Activated T-cell treated with anti-CD3 and anti-CD28 coated beads for 24 hours (primary cell): Measurements from ENCODE around the gene TPO.

ENCODE experiments used
- DNase-seq: peaks from one replicate; pipeline ENCODE4 v3.0.0-alpha.2; 2020; ENCODE audit warnings: low read depth

Gene TPO

DNA sequence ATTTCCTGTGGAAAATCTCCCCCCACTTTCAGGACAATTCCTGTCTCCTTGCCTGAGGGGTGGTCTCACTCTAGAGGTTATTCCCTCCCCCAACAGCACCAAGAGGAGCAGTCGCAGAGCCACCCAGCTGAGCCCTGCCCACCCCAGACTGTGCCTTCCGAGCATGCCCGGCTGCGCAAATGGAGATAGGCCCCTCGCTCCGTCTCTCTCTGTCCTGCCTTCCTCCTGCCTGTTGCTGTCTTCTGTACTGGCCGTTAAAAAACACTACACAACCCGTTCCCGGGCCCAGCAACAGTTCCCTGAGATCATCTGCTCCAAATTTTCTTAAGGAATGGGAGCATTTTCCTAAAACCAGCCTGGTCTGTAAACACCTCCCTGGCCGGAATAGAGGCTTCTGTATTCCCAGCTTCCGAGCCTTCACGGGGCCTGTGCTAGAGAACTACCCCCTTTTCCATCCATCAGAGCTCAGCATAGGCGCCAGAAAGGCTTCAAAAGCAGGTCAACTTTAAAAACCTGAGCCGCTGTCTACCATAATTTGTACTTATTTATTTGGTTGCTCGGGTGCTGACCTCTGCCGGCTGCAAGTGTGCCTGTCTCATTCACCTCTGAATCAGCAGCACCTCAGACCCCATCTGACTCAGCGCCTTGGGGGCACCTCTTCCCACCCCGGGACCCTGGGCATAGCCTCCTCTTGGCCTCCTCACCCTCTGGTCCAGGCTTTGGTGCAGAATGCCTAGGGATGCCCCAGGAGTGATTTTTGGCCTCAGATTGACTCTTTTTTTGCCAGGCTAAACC is 171.6 kb downstream of the TPO start:
- no peak for DNase-seq

DNA sequence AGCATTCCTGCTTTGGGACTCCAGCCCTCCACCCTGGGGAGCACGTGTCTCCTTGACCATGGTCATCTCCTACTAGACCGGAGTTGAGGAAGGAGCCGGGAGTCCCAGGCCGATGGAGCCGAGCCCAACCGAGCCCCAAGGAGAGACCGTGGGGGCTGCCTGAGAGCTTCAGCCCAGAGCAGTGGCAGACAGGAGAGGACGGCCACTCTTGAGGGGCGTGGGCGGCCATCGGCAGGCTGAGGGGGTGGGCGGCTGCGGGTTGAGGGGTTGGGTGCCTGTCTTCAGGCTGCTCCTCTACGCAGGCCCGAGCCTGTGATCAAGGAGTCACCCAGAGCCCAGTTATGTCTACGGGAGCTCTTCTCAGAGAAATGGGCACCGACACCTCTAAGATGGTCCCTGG is 172.4 kb downstream of the TPO start:
- no peak for DNase-seq

DNA sequence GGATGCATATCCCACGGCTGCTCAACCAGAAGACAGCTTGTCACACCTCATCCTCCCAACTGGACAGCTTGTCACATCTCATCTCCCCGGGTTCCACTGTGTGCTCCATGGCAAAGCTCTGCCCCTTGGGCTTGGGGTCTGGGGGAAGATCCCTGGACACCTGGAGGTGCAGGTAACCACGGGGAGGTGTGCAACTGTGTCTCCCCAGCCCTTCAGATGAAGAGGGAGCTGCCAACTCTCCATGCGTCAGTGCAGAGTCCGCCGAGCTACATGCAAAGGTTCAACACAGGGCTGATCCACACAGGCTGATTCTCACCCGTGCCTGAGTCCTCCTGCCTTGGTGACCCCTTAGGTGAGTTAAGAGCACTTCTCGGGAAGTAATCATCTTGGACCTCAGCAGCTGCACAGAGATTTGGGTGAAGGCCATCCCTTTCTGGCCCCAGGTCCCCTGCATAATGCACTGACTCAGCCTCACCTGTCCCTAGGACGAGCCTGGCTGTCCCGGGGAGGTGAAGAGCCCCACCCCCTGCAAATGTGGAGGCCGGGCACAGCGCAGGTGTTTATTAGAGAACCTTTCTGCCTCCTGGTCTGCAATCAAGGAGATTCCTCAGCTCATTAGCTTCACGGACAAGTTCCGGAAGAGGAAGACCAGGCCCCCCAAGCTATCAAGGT is 173.1 kb downstream of the TPO start:
- no peak for DNase-seq

DNA sequence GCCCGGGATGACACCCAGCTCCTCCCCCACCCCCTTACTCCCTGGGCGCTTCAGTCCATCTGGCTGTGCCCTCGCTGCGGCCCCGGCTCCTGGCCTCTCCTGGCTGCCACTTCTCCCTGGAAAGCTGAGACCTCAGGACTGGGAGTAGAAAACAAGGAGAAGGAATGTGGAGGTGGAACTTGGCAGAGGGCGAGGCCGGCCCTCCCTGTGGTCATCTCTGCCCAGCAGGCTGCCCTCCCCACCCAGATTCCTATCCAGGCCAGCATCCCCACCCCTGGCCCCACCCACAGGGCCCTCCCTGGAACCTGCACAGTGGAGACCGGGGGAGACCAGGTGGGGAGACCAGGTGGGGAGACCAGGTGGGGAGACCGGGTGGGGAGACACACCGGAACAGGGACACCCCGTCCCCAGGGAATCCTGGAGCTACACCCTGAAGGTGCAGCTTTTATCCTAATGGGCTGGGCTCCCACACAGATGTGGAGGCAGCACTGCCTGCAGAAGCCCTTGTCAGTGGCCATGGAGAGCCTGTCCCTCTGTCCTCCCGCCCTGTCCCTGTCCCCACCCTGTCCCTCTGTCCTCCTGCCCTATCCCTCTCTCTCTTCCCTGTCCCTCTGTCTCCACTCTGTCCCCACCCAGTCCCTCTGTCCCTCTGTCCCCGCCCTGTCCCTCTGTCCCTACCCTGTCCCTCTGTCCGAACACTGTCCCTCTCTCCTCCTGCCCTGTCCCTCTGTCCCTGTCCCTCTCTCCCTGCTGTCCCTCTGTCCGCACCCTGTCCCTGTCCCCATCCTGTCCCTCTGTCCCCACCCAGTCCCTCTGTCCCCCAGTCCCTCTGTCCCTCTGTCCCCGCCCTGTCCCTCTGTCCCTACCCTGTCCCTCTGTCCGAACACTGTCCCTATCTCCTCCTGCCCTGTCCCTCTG is 173.9 kb downstream of the TPO start:
- DNase-seq, result no peak

DNA sequence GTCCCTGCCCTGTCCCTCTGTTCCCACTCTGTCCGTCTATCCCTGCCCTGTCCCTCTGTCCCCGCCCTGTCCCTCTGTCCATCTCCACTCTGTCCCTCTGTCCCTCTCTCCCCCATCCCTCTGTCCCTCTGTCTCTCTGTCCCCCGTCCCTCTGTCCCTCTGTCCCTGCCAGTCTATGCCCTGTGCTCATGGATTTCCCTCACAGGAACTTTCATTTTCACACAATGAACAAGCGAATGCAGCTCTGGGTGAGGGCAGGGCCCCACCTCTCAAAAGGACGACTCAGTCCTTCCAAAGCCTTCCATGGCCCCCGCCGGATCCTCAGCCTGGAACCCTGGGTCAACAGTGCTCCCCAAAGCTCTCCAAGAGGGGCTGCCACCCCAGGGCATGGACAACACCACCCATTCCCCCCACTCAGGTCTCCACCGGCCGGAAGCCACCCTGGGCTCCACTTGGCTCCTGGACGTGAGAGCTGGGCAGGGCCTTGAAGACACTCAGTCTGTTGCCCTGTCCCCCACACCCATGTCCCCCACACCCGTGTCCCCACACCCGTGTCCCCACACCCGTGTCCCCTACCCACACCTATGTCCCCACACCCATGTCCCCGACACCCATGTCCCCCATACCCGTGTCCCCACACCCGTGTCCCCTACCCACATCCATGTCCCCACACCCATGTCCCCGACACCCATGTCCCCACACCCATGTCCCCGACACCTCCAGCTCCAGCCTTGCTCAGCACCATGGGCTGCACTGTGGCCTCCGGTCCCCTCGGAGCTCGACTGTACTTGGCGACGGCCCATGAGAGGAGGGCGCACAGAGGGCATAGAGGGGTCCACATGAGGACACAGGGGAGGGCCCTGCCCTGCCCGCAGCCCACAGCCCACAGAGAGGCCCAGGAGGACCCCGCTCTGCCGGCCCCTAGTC is 175.1 kb downstream of the TPO start:
- no peak for DNase-seq

DNA sequence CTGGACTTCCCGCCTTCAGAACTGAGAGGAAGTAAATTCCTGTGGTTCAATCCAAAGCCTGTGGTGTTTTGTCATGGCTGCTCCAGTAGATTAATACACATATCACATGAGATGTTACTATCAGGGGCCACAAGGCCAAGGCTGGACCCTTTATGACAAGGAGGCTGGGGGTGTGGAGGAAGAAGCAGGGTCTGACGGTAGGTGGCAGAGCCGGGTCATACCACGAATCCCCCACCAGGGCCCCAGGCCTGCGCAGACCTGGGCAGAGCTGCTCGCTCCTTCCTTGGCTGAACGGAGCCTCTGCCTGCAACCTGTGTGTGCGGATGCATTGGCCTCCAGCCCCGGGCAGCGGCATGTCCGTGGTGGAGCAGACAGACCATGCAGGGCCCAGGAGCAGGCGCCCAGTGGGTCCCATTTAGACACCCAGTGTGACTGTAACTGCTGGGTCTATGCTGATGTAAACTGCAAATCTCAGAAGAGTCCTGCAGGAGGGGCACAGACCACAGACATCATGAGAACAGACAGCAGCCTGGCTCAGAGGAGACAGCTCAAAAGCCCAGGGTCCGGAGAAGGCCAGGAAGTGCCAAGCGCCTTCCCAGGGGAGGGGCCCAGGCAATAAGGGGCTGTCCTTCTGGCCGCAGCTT is 175.8 kb downstream of the TPO start:
- no peak for DNase-seq

DNA sequence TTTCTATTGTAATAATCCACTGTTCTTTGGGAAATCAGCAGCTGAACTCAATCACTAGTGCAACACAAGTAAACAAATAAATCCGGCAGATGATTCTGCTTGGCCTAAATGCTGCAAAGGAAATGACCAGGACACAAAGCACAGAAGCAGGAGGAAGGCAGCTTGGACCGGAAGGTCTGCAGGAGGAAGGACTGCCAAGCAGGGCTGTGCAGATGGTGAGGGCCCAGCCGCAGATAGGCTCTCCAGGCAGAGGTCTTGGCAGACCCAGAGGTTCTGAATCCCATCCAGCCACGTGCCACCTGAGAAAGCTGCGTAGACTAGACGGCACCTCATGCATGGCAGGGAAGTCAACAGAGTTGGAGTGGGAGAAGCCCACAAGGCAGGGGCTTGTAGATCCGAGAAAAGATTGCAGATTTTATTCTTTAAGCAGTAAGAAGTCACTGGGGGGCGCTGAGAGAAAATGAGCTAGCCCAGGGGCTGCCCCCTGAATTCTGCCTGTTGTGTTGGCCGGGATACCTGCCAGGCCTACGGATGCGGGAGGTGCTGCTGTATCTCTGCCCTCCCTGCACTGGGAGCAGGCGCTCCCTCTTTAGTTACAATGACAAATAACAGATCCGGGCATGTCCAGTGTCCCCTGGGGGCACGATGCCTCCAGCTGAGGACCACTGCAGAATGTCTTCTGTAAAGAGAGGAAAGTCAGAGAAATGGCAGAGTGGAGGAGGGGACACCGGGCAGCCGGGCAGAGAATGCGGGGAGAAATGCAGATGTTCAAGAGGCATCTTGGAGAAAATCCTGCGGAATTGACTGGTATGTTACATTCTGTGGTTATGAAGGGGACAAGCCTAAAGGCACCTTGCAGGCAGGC is 177.6 kb downstream of the TPO start:
- no peak for DNase-seq

DNA sequence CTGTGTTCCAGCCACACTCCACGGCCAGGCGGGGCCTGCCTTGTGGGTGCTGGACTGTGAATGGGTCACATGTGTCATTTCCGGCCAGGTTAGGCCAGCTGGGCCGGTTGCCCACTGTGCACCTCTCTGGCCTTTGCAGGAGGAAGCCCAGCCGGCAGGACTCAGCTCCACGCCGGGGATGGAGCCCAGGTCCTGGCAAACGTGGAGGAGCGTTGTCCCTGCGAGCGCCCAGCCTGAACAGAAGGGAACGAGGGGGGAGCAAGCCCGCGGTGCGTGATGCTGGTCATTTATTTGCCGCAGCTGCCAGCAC is 178.2 kb downstream of the TPO start:
- DNase-seq, result no peak
